GM18505 (cell line): ENCODE measurements around the gene CEP104.
"Not testable (repeated sequence)": the region's sequence is repeated elsewhere in the genome, so short reads cannot be mapped to it uniquely, and the experiment has no call there.

Experiments
- ATAC-seq: cut with Tn5 transposase; IDR thresholded peaks from one replicate; pipeline ENCODE4 v1.9.1; 2021; ENCODE audit not compliant: unreplicated experiment
- POLR2A ChIP-seq: IDR thresholded peaks from 4 replicates; pipeline ENCODE4 v1.6.1; 2011; ENCODE audit warnings: borderline replicate concordance; ENCODE audit not compliant: insufficient read depth, insufficient read length; ENCODE audit errors: extremely low read depth

Gene CEP104

GRCh38 chr1:3803905-3804626 lies 52.9 kb downstream of the CEP104 start:
- no peak for ATAC-seq
- TF ChIP-seq POLR2A, result no peak

- not testable (repeated sequence) for ATAC-seq
Measured at GRCh38 chr1:3800795-3801194, 56.2 kb downstream of the CEP104 start.

DNA sequence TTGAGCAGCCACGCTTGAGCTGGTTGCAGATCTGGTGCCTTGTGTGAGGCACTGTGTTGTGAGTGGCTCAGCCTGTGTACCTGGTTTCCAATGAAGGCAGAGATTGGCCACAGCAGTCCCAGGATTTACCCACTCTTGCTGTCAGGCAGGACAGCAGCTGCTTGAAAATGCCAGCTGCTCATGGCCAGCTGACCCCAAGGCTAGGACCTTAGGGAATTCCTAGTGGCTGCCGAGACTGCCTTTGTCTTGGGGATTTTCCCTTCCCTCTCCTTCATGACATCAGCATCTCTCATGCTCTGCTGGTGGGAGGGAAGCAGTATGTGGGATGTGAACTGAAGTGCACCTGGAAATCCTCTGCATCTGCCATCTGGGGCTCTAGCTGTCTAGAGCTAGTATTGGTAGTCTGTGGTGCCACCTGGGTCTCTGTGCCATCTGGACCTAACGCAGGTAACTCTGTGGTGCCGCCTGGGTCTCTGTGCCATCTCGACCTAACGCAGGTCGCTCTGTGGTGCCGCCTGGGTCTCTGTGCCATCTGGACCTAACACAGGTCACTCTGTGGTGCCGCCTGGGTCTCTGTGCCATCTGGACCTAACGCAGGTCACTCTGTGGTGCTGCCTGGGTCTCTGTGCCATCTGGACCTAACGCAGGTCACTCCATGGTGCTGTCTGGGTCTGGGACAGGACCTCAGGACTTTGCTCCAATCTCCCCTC lies 56.9 kb downstream of the CEP104 start:
- ATAC-seq, result no peak
- no peak for TF ChIP-seq POLR2A

DNA sequence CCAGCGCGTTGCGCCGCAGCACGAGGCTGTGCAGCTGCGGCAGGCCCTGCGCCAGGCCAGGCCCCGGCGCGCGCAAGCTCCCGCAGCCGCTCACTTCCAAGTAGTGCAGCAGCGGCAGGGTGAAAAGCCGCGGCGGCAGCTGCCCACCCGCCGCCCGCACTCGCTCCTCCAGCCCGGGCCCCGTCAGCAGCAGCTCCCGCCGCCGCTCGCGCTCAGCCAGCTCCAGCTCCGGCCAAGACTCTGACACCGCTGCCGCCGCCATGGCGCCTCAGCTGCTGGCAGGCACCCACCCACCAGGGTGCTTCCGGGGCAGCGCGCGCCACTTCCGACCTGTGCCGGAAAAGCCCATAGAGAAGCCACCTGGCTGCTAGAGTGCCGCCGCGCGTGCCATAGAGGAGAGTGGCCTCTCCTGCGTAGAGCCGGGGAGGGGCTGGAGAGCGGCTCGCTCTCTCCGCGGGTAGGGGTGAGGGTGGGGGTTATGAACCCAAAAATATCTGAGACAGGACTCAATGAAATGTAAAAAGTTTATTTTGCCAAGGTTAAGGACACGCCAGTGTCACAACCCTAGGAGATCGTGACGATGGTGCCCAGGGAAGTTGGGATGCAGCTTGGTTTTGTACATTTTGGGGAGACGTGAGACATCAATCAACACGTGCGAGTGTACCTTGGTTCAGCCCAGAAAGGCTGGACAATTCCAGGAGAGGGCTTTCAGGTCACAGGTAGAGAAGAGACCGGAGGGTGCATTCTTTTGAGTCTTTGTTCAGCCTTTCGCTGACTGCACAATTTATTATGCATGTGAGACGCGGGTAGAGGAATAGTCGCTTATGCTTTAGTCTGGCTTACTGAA lies 60.6 kb downstream of the CEP104 start, which contains the start of gene LRRC47:
TSS of gene LRRC47 (minus strand) at position 284 of the 847 bp plus-strand sequence. CDS start at position 262, 22 bp downstream.
- ATAC-seq, result peak; percentile 96
- peak; percentile 84 for TF ChIP-seq POLR2A

DNA sequence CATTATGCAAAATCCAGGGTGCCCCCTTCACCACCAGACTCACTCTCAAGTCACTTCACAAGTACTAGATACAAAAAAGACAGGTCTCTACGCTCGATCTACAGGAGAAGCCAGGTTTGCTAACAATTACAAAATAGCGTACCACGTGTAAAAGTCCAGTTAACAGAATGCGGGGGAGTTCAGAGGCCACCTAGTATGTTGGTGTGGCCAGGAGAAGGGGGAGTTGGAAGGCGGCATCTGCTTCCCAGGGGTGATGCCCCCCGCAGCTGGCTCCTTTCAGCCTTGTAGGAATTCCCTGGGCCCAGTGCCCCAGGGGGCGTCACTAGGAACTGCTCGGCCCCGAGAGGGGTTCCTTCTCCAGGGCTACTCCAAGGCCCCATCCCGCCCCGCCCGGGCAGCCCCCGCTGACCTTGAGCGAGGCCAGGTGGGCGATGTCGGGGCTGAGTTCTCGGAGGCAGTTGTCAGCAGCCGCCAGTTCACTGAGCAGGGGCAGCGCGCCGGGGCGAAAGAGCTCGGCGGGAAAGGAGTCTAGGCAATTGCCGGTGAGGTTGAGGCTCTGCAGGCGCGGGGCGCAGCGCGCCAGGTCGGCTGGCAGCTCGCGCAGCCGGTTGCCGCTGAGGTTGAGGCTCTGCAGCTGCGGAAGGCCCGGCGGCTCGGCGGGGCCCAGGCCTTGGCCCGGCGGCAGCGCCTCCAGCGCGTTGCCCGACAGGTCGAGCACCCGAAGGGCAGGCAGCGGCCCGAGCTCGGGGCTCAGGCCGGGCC lies 61.4 kb downstream of the CEP104 start:
- TF ChIP-seq POLR2A, result no peak
- ATAC-seq, result no peak

GRCh38 chr1:3790952-3791351 lies 66.1 kb downstream of the CEP104 start:
- ATAC-seq, result no peak
- TF ChIP-seq POLR2A, result no peak

DNA sequence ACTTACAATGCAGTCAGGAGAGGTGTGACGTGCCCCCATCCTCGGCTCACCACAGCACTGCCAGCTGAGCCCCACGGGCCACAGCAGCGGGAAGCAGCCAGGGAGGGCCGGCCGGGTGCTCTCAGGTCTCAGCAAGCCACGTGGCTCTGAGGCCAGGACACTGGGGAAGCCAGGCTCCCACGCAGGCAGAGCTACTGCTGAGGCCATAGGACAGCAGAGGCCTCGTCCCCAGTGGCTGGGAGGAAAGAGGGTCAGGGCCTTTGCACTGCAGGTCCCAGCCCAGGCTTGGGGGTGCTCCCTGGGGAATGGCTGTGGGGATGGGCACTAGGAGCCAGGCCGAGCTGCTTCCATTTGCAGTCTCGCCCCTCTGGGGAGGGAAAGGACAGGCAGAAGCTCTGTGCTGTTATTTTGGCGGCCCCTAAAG lies 66.5 kb downstream of the CEP104 start:
- no peak for TF ChIP-seq POLR2A
- ATAC-seq, result no peak

DNA sequence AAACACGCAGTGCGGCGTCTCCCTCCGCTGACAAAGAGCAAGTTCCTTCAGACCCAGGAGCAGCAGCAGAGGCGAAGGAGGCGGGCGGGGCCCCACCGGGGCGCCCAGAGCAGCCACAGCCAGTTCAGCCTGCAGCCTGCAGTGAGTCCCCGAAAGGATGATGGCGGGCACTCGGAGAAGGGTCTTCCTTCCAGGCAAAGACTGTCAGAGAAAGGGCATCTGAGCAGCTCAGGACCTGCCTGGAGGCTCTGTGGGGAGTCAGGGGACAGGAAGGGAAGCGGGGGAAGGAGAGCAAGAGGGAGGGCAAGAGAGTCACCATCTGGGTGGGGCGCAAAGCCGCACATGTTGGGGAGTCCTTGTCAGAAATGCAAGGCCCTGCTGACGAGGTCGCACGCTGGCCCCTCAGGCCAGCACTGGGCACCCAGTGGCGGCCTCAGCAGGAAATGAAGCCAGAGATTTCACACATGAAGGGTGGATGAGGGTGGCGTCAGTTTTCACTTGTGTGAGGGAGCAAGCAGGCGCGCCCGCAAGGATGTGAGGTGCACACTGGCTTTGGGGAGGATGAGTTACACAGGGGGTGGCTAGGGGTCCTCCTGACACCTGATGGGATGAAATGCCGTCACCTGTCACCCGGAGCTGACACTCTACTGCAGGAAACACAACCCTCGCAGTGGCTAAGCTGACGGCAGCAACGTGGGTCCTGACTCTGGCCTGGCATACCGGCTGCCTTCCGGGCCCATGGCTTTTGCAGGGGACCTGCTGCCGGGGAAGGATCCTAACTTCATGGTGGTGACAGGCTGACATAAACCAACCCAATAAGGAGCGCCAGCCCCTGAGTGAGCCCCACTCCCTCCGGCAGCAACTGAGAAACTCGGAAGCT lies 67.3 kb downstream of the CEP104 start:
- TF ChIP-seq POLR2A, result no peak
- no peak for ATAC-seq

DNA sequence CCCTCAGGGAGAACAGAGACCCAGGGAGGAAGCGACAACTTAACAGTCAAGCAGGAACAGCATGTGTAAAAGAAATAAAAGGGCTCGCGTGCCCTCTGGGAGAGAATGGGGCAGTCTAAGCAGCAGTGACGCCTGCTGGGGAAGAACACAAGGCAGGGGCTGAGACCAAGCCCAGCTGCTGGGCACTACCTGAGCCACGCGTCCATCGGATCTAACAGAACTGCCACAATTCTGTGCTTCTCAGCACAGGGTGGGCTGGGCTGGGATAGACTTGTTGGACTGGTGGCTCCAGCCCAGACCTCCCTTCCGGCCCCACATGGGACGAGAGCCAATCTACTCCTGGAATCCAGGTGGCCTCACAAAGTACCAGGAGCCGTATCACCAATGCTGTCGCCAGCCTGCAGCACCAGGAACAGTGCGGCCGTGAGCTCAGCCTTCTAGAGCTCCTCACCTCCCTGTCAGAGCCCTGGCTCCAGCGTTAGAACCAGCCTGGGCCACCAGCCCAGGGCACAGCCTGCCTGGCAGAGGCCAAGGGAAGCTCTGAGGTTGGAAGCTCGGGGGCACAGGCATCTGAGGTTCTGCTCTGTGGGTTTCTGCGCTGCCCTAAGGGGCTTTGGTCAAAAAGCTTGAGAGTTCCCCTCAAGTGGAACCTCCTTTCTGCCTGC lies 68.1 kb downstream of the CEP104 start:
- ATAC-seq, result no peak
- TF ChIP-seq POLR2A, result no peak

- ATAC-seq, result no peak
- no peak for TF ChIP-seq POLR2A
Measured at GRCh38 chr1:3787745-3788605, 69.0 kb downstream of the CEP104 start.

DNA sequence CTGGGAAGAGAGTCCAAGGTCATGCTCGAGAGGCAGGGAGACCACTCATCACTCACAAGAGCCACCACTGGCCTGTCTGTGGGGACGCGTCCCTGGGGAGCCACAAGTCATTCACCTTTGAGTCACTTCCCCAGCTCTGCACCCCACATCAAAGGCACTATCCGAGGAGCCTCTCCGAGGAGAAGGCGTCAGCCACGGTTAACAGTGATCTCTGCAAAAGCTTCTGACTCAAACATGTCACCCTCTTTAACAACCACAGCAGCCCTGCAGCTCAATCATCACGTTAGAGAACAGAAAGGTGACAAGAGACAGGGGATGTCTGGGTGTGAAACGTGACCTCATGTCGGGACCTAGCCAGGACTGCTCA lies 69.7 kb downstream of the CEP104 start:
- TF ChIP-seq POLR2A, result no peak
- no peak for ATAC-seq
